Measurements from ENCODE around the gene ATP6V1G1.
A peak's percentile ranks its signal among the peaks of the same experiment; 100 is the strongest.

ATP6V1G1 gene

GRCh38 chr9:114587345-114588202, at the start of gene ATP6V1G1:
ATP6V1G1 (plus strand) TSS chr9:114587769; CDS start chr9:114587839, 70 bp downstream.
- TF ChIP-seq GATA2 (IDR thresholded peaks at IDR 0.05; ENCODE audit: low read depth, low read length) (peak; percentile 37; the same call in 1 of the 2 replicates), GATA3 (IDR thresholded peaks at IDR 0.05; ENCODE audit: low read depth, low read length) (no peak)

DNA sequence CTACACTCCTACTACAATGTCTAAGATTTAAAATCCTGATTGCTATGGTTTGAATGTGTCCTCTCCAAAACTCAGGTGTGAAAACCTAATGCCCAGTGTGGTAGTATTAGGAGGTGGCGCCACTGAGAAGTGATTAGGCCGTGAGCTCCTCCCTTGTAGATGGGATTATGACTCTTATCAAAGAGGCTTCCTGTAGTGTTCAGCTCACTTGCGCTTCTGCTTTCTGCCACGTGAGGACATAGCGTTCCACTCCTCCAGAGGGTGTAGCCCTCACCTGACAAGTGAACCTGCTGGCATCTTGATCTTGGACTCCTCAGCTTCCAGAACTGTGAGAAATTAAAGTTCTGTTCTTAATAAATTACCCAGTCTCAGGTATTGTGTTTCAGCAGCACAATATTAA, 49.3 kb upstream of the ATP6V1G1 start:
- no peak for TF ChIP-seq GATA3 (IDR thresholded peaks at IDR 0.05; ENCODE audit: low read depth, low read length)
- no peak for TF ChIP-seq GATA2 (IDR thresholded peaks at IDR 0.05; ENCODE audit: low read depth, low read length)

- TF ChIP-seq GATA2 (IDR thresholded peaks at IDR 0.05; ENCODE audit: low read depth, low read length), result no peak
- no peak for TF ChIP-seq GATA3 (IDR thresholded peaks at IDR 0.05; ENCODE audit: low read depth, low read length)
Observed at GRCh38 chr9:114539701-114540380, 47.7 kb upstream of the ATP6V1G1 start.

DNA sequence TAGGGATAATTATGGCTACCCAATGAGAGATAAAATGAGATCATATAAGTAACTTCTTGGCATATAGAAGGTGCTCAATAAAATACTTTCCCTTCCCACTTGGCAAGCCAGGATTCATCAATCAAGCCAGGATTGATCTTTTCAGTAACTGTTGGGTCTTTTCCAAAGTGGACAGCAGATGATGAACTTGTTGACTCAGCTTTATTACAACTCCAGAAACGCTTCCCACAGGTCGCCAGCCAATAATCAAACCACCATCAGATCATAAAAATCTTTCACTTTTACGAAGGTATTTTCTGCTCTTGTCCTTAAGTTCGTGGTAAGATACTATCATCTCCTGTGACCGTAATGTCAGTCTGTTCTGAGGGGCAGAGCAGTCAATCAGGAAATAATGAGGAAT, 42.5 kb upstream of the ATP6V1G1 start:
- TF ChIP-seq GATA3 (IDR thresholded peaks at IDR 0.05; ENCODE audit: low read depth, low read length) (no peak), GATA2 (IDR thresholded peaks at IDR 0.05; ENCODE audit: low read depth, low read length) (no peak)

- TF ChIP-seq GATA3 (IDR thresholded peaks at IDR 0.05; ENCODE audit: low read depth, low read length) (no peak), GATA2 (IDR thresholded peaks at IDR 0.05; ENCODE audit: low read depth, low read length) (no peak)
Observed at GRCh38 chr9:114546851-114547250, 40.7 kb upstream of the ATP6V1G1 start.

DNA sequence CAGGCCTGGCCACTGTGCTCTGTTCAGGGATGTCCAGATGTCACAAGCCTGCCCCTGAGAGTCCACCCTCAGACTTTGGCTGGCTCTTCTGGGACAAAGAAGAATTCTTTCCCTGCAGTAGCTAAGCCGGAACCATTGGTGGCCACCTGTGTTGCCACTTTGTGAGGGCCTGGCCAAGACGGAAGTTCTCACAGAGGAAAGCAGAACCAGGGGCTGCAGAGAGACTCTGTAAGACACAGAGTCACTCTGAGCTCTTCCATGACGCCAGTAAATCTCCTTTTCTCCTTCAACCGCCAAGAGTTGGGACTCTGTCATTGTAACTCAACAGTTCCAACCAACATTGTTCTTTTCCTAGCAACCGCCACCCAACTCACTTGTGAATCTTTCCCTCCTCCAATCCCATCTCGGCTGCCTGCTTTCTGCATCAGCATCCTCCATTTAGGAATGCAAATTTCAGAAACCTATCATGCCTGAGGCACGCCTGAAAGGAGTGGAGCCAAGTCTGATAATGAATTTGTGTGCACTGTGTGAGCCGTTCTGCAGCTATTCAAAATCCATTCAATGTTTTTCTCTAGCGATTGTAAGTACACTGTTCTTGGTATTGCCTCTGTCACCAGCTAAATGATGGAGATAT, 37.8 kb upstream of the ATP6V1G1 start:
- TF ChIP-seq GATA2 (IDR thresholded peaks at IDR 0.05; ENCODE audit: low read depth, low read length) (no peak), GATA3 (IDR thresholded peaks at IDR 0.05; ENCODE audit: low read depth, low read length) (no peak)

DNA sequence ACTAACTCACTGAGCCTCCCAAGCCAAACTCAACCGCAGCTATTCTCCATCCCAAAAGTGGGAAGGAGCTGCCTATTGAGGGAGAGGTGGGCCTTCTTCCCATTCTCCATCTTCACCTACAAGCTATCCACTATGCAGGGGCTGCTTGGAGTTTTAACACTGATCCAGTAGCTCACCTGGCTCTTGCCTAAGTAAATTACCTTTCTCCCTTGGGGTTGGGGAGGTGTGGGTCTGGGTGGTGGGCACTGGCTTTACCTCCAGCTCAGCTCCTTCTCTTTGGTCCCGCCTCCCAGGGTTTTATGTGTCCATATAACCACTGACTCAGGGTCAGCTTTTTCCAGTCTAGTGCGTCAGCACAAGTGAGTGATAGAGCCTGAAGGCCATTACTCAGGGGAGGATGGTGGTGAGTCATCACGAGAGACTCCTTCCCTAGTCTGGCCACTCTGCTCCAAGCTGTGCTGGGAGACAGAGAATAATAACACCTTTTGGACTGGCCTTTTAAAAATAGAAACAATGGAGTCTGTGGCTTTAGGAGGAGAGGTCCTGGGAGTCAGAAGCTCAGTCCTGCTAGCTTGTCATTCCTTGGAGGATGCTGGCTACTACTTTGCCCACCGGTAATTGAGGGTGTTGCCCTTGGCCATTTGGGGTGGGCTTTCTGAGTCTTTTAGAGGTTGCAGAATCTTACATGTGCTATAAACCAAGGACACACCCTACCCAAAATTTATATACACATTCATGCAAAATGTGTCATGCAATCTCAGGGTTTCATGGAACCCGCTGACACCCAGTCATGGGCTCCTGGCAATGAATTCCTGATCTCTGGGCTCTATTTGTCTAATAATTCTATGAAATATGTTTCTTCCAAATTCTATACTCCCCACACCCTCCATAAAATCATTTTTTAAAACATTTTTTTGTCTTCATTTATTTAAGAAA, 35.6 kb upstream of the ATP6V1G1 start:
- no peak for TF ChIP-seq GATA2 (IDR thresholded peaks at IDR 0.05; ENCODE audit: low read depth, low read length)
- TF ChIP-seq GATA3 (IDR thresholded peaks at IDR 0.05; ENCODE audit: low read depth, low read length), result no peak

GRCh38 chr9:114552706-114553105, 34.9 kb upstream of the ATP6V1G1 start:
- no peak for TF ChIP-seq GATA3 (IDR thresholded peaks at IDR 0.05; ENCODE audit: low read depth, low read length)
- no peak for TF ChIP-seq GATA2 (IDR thresholded peaks at IDR 0.05; ENCODE audit: low read depth, low read length)

- TF ChIP-seq GATA2 (IDR thresholded peaks at IDR 0.05; ENCODE audit: low read depth, low read length) (no peak), GATA3 (IDR thresholded peaks at IDR 0.05; ENCODE audit: low read depth, low read length) (no peak)
Observed at GRCh38 chr9:114553202-114553601, 34.4 kb upstream of the ATP6V1G1 start.

- TF ChIP-seq GATA3 (IDR thresholded peaks at IDR 0.05; ENCODE audit: low read depth, low read length), result no peak
- TF ChIP-seq GATA2 (IDR thresholded peaks at IDR 0.05; ENCODE audit: low read depth, low read length), result no peak
Observed at GRCh38 chr9:114555696-114556095, 31.9 kb upstream of the ATP6V1G1 start.

DNA sequence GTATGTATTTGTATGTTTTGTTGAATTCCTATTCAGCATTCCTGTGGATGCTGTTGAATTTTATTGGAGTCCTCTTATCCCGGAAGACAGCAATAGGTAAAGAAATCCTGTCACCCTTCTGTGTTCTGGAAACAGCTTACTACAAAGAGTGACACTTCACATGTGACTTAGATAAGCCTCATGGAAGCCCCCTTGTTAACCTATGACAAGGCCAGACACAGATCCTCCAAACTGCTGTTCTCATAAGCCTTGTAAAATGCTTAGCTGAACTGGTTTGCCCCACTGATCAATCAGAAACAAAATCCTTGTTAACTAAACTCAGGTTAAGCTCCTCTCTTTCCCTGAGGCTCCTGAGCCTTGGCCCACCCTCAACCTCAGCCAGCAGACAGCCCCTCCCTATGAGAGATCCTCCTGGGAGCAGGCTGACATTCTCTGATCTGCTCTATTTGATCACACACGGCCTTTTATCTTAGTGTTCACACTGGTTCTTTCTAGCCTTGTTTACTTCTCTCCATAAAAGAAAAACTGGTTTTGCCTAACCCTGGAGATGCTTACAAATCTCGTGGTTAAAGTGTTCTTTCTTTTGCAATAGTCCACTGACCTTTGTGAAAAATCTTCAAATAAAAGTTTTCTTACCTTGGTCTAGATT, 29.4 kb upstream of the ATP6V1G1 start:
- TF ChIP-seq GATA2 (IDR thresholded peaks at IDR 0.05; ENCODE audit: low read depth, low read length), result no peak
- TF ChIP-seq GATA3 (IDR thresholded peaks at IDR 0.05; ENCODE audit: low read depth, low read length), result no peak

- TF ChIP-seq GATA3 (IDR thresholded peaks at IDR 0.05; ENCODE audit: low read depth, low read length), result no peak
- no peak for TF ChIP-seq GATA2 (IDR thresholded peaks at IDR 0.05; ENCODE audit: low read depth, low read length)
Observed at GRCh38 chr9:114559830-114560513, 27.6 kb upstream of the ATP6V1G1 start.

All from SH-SY5Y (cell line).